Hippocampal formation (tissue), 2 donors: ENCODE measurements around the gene ATP8B1.

Experiments used
- DNase-seq, 2 donors: peaks; one replicate each; lab custom pipeline; 2025; lab: John Stamatoyannopoulos, UW

Gene ATP8B1

GRCh38 chr18:57819119-57819518 lies 16.0 kb upstream of the ATP8B1 start:
- no peak for DNase-seq

DNA sequence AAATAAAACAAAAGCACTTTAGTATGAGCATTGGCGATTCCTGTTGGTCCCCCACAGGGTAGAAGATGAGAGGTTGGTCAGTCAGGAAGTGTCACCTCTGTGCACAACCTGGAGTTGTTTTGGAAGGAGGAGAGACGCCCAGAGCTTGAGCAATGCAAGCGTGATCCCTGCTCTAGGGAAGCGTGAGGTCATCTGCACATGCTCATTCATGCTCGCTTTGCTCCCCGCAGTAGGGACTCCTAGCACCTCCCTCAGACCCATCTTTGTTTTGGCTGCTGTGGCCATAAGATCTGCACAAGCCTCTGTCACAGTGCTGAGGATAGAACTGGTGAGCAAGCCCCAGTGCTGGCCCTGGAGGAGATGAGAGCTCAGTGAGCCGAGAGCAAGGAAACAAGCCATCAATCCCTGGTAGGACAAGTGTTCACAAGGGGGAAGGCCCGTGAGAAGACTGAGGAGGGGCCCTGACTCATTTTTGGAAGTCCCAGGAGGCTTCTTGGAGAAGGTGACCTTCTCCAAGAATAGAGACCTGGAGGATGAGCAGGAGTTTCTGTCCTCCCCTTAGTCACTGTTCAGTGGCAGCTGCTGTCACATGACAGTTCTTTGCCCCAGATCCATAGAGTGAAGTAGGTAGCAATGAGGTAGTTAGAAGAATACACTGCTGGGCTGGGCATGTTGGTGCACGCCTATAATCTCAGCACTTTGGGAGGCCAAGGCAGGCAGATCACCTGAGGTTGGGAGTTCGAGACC lies 13.3 kb upstream of the ATP8B1 start:
- DNase-seq = no peak

GRCh38 chr18:57814555-57814954 lies 11.4 kb upstream of the ATP8B1 start:
- DNase-seq = no peak

DNA sequence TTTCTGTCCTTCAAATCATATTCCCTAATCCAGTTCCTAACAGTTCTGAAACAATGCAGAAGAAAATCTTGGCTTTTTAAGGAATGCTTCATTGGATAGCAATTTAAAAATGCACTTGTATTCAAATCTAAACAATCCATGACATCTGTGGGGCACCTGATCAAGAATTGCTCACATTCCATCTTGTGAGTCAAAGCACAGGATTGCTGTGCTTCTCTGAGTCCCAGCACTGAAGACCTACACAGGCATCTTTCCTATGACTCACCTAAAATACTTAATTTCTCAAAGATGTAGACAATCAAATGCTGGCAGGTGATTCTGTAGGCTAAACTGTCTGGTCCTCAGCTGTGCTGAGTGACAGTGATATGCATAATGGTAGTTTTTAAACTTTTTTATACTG lies 10.1 kb upstream of the ATP8B1 start:
- DNase-seq = no peak

GRCh38 chr18:57812126-57812477 lies 9.0 kb upstream of the ATP8B1 start:
- DNase-seq = no peak

- DNase-seq = no peak
Observed at GRCh38 chr18:57811477-57812125, 8.5 kb upstream of the ATP8B1 start.

GRCh38 chr18:57809190-57809589 lies 6.1 kb upstream of the ATP8B1 start:
- no peak for DNase-seq

GRCh38 chr18:57807336-57808117 lies 4.4 kb upstream of the ATP8B1 start:
- DNase-seq = no peak

GRCh38 chr18:57806978-57807285 lies 3.8 kb upstream of the ATP8B1 start:
- DNase-seq = no peak

DNA sequence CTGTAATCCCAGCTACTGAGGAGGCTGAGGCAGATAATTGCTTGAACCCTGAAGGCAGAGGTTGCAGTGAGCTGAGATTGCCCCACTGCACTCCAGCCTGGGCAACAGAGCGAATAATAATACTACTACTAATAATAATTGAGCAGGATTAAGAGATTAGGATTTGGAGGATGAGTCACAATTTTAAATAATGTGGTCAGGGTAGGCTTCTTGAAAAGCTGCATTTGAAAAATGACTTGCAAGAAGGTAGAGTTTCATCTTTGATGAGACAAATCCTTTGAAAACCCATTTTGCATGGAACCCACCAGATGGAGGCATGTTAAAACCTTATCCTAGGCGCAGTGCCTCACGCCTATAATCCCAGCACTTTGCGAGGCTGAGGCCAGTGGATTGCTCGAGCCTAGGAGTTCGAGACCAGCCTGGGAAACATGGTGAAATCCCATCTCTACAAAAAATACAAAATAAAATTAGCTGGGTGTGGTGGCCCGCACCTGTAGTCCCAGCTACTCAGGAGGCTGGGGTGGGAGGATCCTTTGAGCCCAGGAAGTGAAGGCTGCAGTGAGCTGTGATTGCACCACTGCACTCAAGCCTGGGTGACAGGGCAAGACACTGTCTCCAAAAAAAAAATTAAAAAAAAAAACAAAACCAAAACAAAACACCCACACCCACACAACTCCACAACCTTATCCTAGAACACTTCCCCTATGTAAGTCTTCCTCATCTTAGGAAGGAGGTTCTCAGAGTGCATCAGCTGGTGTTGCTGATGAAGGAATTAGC lies 3.3 kb upstream of the ATP8B1 start:
- no peak for DNase-seq

- DNase-seq = no peak
Observed at GRCh38 chr18:57805117-57805516, 2.0 kb upstream of the ATP8B1 start.

- no peak for DNase-seq
Observed at GRCh38 chr18:57804557-57804956, 1.4 kb upstream of the ATP8B1 start.

- DNase-seq = no peak
Observed at GRCh38 chr18:57802213-57803102, 657 bp downstream of the ATP8B1 start.

GRCh38 chr18:57801761-57802212 lies 1.3 kb downstream of the ATP8B1 start:
- DNase-seq = no peak

- DNase-seq = no peak
Observed at GRCh38 chr18:57801325-57801724, 1.8 kb downstream of the ATP8B1 start.

DNA sequence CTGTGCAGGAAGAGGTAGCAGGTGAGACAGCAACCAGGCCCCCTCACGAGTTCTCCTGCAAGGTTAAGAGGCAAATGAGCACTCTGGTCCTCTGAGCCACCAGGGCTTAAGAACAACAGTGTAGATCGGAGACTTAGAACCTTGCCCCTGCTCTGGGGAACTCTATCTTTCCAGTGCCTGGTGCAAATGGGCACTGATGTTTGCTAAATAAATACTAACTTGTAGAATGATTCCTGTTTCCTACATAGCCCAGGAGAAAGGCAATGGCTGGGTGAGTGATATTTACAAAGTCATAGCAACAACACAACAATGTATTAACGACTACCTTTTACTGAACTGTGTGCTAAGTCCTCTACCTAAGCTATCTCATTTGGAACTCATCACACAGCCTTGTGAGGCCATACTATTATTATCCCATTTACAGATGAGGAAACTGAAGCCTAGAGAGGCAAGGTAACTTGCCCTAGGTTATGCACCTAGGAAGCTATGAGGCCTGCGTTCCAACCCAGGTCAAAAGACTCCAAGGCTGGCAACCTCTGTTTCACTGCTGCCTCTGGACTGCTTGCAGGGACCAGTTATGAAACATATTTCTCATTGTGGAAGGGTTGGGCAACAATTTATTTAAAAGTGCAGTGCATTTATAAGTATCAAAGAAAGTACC lies 4.3 kb downstream of the ATP8B1 start:
- DNase-seq = no peak

DNA sequence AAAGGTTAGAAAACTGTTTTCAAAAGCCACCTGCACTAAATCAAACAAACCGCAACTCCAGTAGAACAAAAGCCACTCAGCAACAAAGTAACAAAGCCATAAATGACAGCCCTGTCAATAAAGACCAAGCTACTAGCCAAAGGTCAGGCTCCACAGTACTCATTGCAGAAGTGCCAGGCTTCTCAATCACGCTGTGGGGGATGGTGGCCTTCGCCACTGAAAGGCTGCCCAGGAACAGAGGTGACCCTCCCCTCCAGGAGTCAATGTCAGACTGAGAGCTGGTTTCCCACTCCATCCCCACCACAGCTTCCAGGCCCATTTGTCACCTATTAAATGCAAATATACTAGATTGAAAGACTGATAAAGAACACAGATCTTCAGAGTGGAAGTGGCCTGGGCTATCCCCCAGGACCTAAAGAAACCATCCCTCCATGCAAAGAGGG lies 5.9 kb downstream of the ATP8B1 start:
- no peak for DNase-seq

GRCh38 chr18:57794951-57795728 lies 8.0 kb downstream of the ATP8B1 start:
- DNase-seq = no peak

GRCh38 chr18:57793302-57793986 lies 9.7 kb downstream of the ATP8B1 start:
- no peak for DNase-seq
